Bone marrow (tissue), 2 donors: Measurements from ENCODE around the gene KCNIP4.

Experiments
- DNase-seq, 2 donors: peaks; one replicate each; lab custom pipeline; 2025; lab: John Stamatoyannopoulos, UW

The KCNIP4 gene

GRCh38 chr4:21555083-21555482 is 393.5 kb downstream of the KCNIP4 start:
- no peak for DNase-seq

GRCh38 chr4:21554500-21554899 is 394.1 kb downstream of the KCNIP4 start:
- no peak for DNase-seq

DNA sequence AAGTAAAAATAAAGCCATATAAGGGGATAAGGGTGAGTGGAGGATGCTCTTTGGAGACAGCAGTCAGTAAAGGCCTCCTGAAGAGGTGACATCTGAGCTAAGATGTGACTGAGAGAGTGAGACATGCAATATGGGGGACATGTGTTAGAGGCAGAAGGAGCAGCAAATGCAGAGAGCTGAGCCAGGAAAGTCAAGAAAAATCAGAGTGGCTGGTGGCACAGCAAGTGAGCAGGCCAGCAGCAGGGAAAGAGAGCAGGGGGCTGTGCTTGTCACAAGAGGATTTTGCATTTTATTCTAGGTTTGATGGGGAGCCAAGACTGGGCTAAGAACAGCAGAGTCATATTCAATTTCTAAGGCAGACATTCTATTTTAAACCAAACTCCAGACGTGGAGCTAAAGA is 394.5 kb downstream of the KCNIP4 start:
- no peak for DNase-seq

GRCh38 chr4:21552455-21552854 is 396.1 kb downstream of the KCNIP4 start:
- DNase-seq: no peak

DNA sequence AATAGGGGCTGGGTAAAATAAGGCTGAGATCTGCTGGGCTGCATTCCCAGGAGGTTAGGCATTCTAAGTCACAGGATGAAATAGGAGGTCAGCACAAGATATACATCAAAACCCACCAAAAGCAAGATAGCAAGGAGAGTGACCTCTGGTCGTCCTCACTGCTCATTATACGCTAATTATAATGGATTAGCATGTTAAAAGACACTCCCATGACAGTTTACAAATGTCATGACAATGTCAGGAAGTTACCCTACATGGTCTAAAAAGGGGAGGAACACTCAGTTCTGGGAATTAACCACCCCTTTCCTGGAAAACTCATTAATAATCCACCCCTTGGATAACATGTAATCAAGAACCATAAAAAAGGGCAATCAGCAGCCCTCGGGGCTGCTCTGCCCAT is 403.6 kb downstream of the KCNIP4 start:
- DNase-seq: no peak

- DNase-seq: no peak
Measured at GRCh38 chr4:21544415-21544814, 404.2 kb downstream of the KCNIP4 start.

DNA sequence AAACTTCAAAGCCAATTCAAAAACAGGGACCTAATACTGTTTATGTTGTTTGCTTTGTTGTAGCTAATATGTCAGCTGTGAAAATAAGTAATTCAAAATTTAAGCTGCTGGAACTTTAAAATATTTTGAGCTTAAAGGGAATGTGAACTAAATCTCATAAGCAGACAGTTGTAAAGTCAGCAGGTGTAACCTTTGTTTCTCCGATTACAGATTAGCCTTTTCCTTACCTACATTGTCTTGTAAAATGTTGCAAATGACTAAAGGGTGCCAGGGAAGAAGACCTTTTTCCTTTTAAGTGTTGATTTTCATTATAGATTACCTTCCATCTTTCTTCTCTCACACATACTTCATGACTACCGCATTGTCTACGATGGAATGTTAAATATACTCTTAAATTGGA is 405.1 kb downstream of the KCNIP4 start:
- DNase-seq: no peak

GRCh38 chr4:21535898-21536297 is 412.7 kb downstream of the KCNIP4 start:
- DNase-seq: no peak

- no peak for DNase-seq
Measured at GRCh38 chr4:21531048-21531447, 417.5 kb downstream of the KCNIP4 start.

DNA sequence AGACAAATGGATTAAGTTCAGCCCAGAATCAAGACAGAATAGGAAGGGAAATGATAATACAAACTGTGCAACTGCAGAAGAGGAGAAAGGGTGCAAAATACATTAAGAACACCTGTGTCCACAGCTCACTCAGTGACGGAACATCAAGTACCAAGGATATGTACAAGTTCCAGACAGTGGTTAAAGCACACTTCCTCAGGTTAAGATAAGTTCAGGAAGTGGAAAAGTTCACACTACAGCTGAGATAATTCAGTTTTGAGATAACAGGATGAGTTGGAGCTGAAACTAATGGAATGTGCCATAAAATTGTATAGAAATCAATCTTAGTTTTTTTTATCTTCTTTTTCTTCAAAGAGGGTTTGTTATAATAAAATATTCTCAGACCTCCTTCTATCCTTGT is 419.4 kb downstream of the KCNIP4 start:
- DNase-seq: no peak

GRCh38 chr4:21522296-21522695 is 426.3 kb downstream of the KCNIP4 start:
- DNase-seq: no peak

DNA sequence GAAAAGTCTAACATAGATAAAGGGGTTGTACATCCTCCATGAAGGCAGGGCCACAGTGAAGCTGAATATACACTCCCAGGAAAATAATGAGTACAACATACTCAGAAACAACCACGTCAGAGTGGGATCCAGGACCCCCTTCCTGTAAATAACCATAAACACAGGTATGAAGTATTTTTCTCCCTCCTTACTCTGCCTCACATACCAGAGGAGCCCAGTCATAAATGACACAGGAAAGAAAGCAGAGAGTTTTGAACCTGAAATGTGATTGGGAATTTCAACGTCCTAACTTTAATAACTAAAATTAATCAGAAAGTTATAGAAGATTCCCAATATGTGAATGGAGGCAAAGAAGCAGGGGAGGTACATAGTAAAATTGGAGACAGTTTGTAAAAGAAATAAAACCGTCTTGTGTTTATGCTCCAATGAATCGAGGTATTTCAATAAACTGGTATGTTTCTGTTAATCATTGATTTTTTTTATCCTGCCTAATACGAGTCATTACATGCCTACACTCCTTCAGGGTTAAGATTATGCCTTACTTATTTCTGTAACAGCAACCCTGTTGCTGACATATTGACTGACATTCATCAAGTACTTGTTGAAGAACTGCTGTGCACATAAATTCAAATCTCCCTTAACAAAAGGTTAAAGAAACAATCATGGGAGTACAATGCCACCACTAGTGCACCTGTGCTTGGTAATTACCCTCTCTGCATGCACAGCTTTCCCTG is 431.3 kb downstream of the KCNIP4 start:
- no peak for DNase-seq

DNA sequence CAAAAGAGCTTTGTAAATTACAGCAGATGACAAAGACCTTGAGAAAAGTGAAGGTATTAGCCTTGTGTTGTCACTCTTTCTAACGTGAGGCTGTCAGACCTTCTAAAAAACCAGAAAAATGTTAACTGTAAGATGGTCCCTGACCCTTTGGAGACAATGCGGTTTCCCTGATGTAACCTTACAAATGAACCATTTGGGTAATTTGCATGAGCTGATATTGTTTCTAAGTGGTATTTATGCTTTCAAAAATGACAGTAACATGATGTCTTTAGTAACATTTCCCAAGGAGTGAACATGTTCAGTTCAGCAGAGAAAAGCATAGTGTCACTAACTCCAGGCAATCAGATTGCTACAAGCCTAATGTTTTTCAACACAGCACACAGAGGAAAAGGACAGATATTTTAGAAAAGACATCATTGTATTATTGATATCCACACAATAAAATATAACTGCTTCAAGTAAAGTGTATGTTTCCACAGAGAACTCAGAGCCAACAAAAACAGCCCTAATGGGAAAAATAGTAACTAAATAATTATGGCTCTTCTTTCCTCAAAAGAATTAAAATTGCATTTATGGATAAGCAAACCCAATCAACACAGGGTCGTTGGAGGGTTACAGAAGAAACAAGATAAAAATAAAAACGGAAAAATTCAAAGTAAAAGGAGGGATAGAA is 434.4 kb downstream of the KCNIP4 start:
- no peak for DNase-seq

DNA sequence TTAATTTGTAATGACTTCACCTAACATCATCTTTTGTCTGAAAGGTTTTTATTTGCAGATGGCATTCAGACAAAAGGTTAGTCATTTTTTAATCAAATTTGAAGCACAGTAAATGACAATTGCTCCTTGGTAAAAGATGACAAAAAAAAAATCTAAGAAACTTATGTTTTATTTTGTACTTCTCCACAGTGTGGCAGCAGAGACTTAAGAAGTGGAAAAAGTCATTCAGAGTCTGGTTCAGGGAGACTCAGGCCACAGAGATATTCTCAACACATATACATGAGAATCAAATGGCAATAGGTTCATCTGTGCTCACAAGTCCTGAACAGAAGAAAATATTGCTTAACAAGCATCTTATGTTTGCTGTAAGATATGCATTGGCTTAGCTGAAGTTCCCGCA is 436.2 kb downstream of the KCNIP4 start:
- no peak for DNase-seq

DNA sequence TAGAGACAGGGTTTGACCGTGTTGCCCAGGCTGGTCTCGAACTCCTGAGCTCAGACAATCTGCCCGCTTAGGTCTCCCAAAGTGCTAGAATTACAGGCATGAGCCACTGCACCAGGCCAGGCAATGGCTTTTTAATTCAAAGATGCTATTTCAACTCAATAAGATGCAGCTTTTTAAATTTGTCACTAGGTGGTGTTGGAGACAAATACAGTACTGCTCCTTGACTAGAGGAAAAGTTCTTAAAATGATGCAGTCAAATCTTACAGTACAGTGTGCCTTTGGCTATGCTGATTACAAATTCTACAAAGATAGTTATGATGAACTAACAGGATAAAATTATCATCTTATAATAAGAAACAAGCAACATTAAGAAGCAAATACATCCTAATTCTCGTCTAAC is 441.1 kb downstream of the KCNIP4 start:
- no peak for DNase-seq

- DNase-seq: no peak
Measured at GRCh38 chr4:21490682-21491081, 457.9 kb downstream of the KCNIP4 start.

DNA sequence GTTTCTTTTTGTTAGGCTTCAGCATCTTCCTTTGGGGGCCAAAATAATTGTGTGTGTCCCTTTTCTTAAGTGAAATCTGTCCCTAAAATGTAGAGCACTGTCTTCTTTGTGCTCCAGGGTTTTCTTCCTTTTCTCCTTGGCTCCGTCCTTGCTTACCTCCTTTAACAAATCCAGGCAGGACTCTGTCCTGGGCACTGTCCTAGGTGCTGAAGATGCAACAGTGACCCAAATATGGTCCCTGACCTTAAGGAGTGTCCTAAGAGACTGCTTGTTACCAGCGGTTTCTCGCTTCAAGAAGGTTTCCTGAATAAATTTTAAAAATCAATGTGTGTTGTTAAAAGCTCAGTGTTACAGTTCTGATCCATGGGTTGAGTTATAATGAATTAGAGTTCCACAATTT is 471.8 kb downstream of the KCNIP4 start:
- no peak for DNase-seq

DNA sequence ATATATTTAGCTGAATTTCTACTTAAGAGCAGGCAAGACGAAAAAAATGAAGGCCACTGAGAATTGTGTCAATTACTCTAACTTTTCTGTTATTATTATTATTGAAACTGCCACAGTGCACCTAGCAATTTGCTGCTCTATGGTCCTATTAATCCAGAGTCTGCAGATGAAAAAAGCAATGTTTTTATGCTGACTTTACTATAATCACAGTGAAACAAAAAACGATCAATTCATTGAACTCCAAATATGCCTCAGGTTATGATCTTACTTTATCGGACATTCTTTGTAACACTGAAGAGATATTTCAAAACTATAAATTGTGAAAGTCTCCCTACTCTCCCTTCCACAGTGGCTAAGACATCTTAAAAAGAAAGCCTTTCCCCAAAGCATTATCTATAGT is 474.4 kb downstream of the KCNIP4 start:
- DNase-seq: no peak

- DNase-seq: no peak
Measured at GRCh38 chr4:21470535-21470934, 478.0 kb downstream of the KCNIP4 start.

DNA sequence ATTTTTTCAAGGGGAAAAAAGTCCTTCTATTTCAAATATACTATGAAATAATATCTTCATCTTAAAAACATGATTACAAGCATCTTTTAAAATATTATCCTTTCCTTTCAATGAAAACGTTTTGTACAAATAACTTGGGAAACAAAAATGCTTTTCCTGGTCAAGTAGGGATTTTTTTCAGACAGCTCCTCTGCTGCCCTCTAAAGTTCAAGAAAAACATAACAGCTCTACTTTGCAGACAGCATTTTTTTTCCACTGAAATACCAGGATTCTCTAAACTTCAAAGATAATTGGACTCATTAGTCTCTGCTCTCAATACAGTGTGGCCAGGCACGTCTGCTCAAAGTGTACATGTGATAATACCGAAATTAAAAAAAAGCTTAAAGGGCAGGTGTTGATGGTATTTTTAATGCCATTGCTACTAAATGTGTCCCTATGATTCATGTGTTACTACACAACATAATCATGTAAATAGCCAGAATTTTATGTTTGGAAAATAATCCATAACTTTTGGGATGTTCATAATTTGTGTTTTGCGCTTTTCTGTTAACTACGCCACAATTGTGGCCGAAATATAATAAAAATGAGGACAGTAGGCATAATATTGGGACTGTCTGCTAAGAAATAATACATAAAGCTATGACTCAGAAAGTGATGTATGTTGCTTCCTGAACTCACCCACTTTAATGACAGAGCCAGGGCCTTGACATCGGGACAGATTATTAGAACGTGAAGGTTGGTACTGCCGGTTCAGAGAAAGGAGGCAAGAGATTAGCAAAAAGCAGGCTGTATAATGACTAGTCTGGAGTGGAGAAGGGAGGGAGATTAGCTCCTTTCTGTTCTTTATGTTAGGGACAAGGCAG is 478.9 kb downstream of the KCNIP4 start:
- no peak for DNase-seq

- DNase-seq: no peak
Measured at GRCh38 chr4:21467551-21467950, 481.0 kb downstream of the KCNIP4 start.

- DNase-seq: no peak
Measured at GRCh38 chr4:21457086-21457840, 491.3 kb downstream of the KCNIP4 start.
